Adipocyte (in vitro differentiated cells): Measurements from ENCODE around the gene ABCG1.

Experiments used
- DNase-seq: peaks from one replicate; pipeline ENCODE4 v3.0.0-alpha.2; 2015; ENCODE audit warnings: low read depth
- H3K27me3 ChIP-seq: replicated peaks from 2 replicates; pipeline ENCODE4 v1.7.0; 2013; ENCODE audit warnings: mild to moderate bottlenecking, low read length, moderate library complexity; ENCODE audit not compliant: control insufficient read depth, insufficient read depth
- H3K36me3 ChIP-seq: 2 replicates; pipeline ENCODE4 v1.7.0; 2013; ENCODE audit warnings: low read length, mild to moderate bottlenecking, moderate library complexity; ENCODE audit not compliant: control insufficient read depth, insufficient read depth, severe bottlenecking
- H3K4me1 ChIP-seq: 2 replicates; pipeline ENCODE4 v1.7.0; 2013; ENCODE audit warnings: mild to moderate bottlenecking, low read length, moderate library complexity; ENCODE audit not compliant: control insufficient read depth, insufficient read depth
- H3K4me3 ChIP-seq: 2 replicates; pipeline ENCODE4 v1.7.0; 2013; ENCODE audit warnings: mild to moderate bottlenecking, low read length, moderate library complexity
- H3K9ac ChIP-seq: 2 replicates; pipeline ENCODE4 v1.7.0; 2013; ENCODE audit warnings: mild to moderate bottlenecking, low read length, moderate library complexity
- H3K9me3 ChIP-seq: 2 replicates; pipeline ENCODE4 v1.7.0; 2013; ENCODE audit warnings: mild to moderate bottlenecking, low read length, moderate library complexity; ENCODE audit not compliant: control insufficient read depth

Gene ABCG1

GRCh38 chr21:42248783-42249597 is 30.1 kb downstream of the ABCG1 start:
- Histone ChIP-seq H3K9me3 (no peaks in the 10 kb centered on the region), H3K27me3 (peaks cover 80% of the 10 kb centered on the region), H3K4me1 (no peaks in the 10 kb centered on the region), H3K9ac (no peak overlapping the region), H3K36me3 (no peaks in the 10 kb centered on the region), H3K4me3 (no peak overlapping the region)
- DNase-seq = no peak

GRCh38 chr21:42250422-42251403 is 31.8 kb downstream of the ABCG1 start:
- Histone ChIP-seq H3K4me1 (no peaks in the 10 kb centered on the region), H3K9me3 (no peaks in the 10 kb centered on the region), H3K4me3 (no peak overlapping the region), H3K9ac (no peak overlapping the region), H3K27me3 (peaks cover 79% of the 10 kb centered on the region), H3K36me3 (no peaks in the 10 kb centered on the region)
- no peak for DNase-seq

GRCh38 chr21:42251654-42252324 is 32.8 kb downstream of the ABCG1 start:
- Histone ChIP-seq H3K9ac (no peak overlapping the region), H3K9me3 (no peaks in the 10 kb centered on the region), H3K4me3 (no peak overlapping the region), H3K4me1 (no peaks in the 10 kb centered on the region), H3K27me3 (peaks cover 80% of the 10 kb centered on the region), H3K36me3 (no peaks in the 10 kb centered on the region)
- DNase-seq = no peak

GRCh38 chr21:42252325-42252654 is 33.4 kb downstream of the ABCG1 start:
- Histone ChIP-seq H3K4me1 (peaks cover 2% of the 10 kb centered on the region), H3K36me3 (no peaks in the 10 kb centered on the region), H3K27me3 (peaks cover 76% of the 10 kb centered on the region), H3K4me3 (no peak overlapping the region), H3K9me3 (no peaks in the 10 kb centered on the region), H3K9ac (no peak overlapping the region)
- DNase-seq = no peak

- no peak for DNase-seq
Measured at GRCh38 chr21:42252778-42253340, 33.9 kb downstream of the ABCG1 start.

GRCh38 chr21:42253466-42253865 is 34.5 kb downstream of the ABCG1 start:
- Histone ChIP-seq H3K9me3 (no peaks in the 10 kb centered on the region), H3K27me3 (peaks cover 68% of the 10 kb centered on the region), H3K4me3 (no peak overlapping the region), H3K9ac (no peak overlapping the region), H3K36me3 (no peaks in the 10 kb centered on the region), H3K4me1 (peaks cover 3% of the 10 kb centered on the region)
- no peak for DNase-seq

More at GRCh38 chr21:42252778-42253340, 33.9 kb downstream of the ABCG1 start:
- peaks cover 3% of the 10 kb centered on the region for H3K4me1 ChIP-seq
- H3K9ac ChIP-seq = no peak overlapping the region
- no peaks in the 10 kb centered on the region for H3K36me3 ChIP-seq
- no peaks in the 10 kb centered on the region for H3K9me3 ChIP-seq
- H3K27me3 ChIP-seq = peaks cover 71% of the 10 kb centered on the region
- H3K4me3 ChIP-seq = no peak overlapping the region

- H3K4me3 ChIP-seq = no peak overlapping the region
Measured at GRCh38 chr21:42254083-42254482, 35.1 kb downstream of the ABCG1 start.

GRCh38 chr21:42254651-42255601 is 36.0 kb downstream of the ABCG1 start:
- no peak for DNase-seq
- no peak overlapping the region for H3K9ac ChIP-seq
- H3K4me3 ChIP-seq = no peak overlapping the region
- no peaks in the 10 kb centered on the region for H3K9me3 ChIP-seq
- H3K4me1 ChIP-seq = peaks cover 8% of the 10 kb centered on the region
- no peaks in the 10 kb centered on the region for H3K36me3 ChIP-seq
- H3K27me3 ChIP-seq = peaks cover 74% of the 10 kb centered on the region

More at GRCh38 chr21:42254083-42254482, 35.1 kb downstream of the ABCG1 start:
- H3K9ac ChIP-seq = no peak overlapping the region
- peaks cover 7% of the 10 kb centered on the region for H3K4me1 ChIP-seq
- no peaks in the 10 kb centered on the region for H3K36me3 ChIP-seq
- no peak for DNase-seq
- peaks cover 71% of the 10 kb centered on the region for H3K27me3 ChIP-seq
- no peaks in the 10 kb centered on the region for H3K9me3 ChIP-seq

GRCh38 chr21:42255825-42256224 is 36.9 kb downstream of the ABCG1 start:
- Histone ChIP-seq H3K9me3 (no peaks in the 10 kb centered on the region), H3K27me3 (peaks cover 79% of the 10 kb centered on the region), H3K9ac (no peak overlapping the region), H3K4me1 (peaks cover 8% of the 10 kb centered on the region), H3K36me3 (no peaks in the 10 kb centered on the region), H3K4me3 (no peak overlapping the region)
- DNase-seq = no peak

- H3K27me3 ChIP-seq = peaks cover 74% of the 10 kb centered on the region
- no peaks in the 10 kb centered on the region for H3K36me3 ChIP-seq
- H3K4me1 ChIP-seq = peaks cover 11% of the 10 kb centered on the region
- H3K4me3 ChIP-seq = no peak overlapping the region
- DNase-seq = no peak
- H3K9me3 ChIP-seq = no peaks in the 10 kb centered on the region
- no peak overlapping the region for H3K9ac ChIP-seq
Measured at GRCh38 chr21:42256316-42256715, 37.4 kb downstream of the ABCG1 start.
